HG02943 (cell line): ENCODE data around the gene BASP1.
"Not testable (repeated sequence)": the region's sequence is repeated elsewhere in the genome, so short reads cannot be mapped to it uniquely, and the experiment has no call there.

Experiments used
- ATAC-seq: cut with Tn5 transposase; IDR thresholded peaks from one replicate; pipeline ENCODE4 v1.9.1; 2021; ENCODE audit warnings: mild to moderate bottlenecking, low read depth, moderate library complexity; ENCODE audit not compliant: unreplicated experiment

BASP1 gene

DNA sequence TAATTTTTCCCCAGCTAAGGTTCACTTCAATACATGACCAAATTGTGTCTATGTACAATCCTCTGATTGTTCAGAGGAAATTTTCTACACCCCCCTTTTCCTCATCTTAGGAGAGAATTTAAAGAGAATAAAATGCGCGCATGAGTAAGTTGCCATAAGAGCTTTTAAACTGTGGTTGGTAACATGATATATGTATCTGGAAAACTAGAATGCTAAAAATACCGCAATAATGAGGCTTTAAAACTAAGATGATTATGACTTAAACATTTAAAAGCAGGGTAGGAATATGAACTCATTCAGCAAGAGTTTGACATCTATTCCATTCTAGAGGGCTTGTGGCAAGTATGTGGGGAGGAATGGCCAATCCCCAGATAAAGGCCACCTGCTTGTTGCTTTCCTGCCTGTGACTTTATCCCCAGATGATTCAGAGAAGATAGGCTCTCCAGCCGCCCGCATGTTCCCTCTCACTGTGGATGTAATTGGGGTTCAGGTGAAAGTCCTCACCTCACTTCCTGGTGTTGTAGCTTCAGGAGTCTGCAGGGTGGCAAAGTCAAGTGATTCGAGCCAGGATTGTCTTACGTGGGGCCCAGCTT is 26.5 kb upstream of the BASP1 start:
- ATAC-seq: no peak

GRCh38 chr5:17191574-17191973 is 25.9 kb upstream of the BASP1 start:
- not testable (repeated sequence) for ATAC-seq

DNA sequence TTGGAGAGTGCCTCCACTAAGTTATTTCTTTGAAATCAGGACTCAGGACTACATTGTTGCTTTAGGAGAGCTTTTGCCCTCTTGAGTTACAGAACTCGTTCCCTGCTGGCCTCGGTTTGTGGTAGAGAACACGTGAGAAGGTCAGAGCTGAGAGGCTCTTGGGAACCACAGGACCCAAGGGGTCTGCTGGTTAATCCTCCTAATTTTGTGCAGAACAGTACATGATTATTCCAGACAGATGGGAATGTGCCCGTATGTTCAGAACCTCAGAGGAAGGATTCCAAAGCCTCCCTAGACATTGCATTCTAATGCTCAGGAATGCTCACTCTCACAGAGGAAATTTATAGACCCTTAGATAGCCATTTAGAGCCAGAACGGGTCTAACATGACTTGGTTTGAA is 25.2 kb upstream of the BASP1 start:
- ATAC-seq: no peak

DNA sequence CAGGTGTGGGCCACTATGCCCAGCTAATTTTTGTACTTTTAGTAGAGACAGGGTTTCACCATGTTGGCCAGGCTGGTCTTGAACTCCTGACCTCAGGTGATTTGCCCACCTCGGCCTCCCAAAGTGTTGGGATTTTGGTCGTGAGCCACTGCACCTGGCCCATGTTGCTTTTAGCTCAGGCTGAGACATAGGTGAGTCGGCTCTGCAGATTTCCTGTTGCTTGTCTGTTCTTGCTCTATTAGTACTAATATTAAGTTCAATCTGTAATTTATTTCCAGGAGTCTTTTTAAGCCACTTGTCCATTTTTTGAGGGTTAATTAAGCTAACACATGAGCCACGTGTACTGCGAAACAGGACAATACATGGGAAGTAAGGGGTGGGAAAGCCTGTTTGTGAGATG is 21.4 kb upstream of the BASP1 start:
- no peak for ATAC-seq

GRCh38 chr5:17196697-17197096 is 20.7 kb upstream of the BASP1 start:
- ATAC-seq: no peak

DNA sequence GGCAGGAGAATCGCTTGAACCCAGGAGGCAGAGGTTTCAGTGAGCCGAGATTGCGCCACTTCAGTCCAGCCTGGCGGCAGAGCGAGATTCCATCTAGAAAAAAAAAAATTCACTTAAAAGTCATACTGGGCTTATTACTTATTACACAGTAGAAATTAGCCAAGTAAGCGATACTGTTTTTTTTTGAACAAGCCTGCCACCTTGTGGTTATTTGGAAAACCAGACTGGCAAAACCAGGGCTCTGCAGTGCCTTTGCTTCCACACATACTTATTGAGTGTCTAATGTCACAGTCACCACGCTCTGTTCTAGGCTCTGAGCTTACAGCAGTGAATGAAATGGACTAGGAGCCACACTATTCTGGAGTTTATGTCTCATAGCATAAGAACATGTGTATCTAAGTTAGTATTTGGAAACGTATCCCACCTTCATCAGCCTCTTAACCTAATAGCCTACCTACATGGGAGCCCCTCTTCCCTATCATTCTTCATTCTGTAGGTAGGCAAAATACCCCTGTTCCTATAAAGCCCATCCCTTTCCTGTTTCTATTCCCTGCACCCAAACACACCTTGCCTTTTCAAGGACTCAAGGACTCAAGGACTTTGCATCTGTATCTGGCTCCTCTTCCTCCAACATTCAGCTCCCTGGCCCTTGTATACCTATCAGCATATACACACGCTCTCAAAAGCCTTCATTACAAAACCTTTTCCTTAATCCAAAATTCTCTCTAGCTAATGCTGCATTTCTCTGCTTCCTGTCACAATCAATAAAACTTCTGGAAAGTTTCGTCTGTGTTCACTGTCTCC is 13.9 kb upstream of the BASP1 start:
- ATAC-seq: no peak

DNA sequence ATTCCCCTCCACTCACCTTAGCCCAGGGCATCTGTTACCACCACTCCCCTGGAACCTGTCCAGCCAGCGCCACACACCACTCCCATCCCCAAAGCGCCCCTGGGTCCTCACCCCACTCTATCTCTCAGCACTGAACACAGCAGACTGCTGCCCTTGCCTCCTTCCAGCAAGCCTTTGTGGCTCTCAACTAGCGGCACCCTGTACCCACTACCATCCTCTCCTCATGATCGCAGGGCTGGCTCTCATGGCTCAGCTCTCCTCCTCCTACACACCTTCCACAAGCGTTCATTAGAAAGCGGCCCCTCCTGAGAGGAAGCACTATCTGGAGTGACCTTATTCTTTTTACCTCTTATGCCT is 13.3 kb upstream of the BASP1 start:
- ATAC-seq: no peak

DNA sequence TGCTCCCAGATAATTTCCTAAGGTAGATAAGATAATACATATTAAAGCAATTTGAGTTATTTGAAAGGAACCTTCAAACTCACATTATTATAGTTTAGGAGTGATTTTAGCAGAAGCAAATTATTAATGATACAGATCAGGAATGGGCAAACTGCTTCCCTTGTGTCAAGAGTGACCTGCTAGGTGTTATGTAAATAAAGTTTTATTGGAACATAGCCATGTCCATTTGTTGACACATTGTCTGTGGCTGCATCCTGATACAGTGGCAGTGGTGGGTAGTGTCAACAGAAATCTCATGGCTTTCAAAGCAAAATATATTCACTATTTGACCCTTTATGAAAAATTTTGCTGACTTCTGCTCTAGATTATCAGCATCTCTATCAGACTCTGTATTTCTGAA is 11.4 kb upstream of the BASP1 start:
- no peak for ATAC-seq

GRCh38 chr5:17212191-17212590 is 5.2 kb upstream of the BASP1 start:
- ATAC-seq: no peak

- no peak for ATAC-seq
Observed at GRCh38 chr5:17212996-17213395, 4.4 kb upstream of the BASP1 start.

- no peak for ATAC-seq
Observed at GRCh38 chr5:17213938-17214337, 3.5 kb upstream of the BASP1 start.

DNA sequence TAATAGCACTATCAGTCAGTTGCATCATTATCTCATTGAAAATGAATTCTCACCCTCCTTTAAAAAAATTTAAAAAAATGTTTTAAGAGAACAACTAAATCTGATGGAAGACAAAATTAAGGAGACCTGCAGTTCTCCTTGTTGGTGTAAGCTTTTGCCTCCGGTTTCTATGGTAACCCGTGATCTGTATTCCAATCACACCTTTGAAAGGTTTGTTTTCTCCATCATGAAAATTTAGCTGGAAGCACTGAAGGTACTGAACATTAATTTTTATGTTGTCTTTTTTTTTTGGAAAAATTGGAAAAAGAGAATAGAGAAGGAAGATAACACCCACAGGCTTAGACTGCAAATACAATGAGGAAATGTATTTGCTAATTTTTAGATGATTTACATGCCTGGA is 2.5 kb upstream of the BASP1 start:
- ATAC-seq: no peak

DNA sequence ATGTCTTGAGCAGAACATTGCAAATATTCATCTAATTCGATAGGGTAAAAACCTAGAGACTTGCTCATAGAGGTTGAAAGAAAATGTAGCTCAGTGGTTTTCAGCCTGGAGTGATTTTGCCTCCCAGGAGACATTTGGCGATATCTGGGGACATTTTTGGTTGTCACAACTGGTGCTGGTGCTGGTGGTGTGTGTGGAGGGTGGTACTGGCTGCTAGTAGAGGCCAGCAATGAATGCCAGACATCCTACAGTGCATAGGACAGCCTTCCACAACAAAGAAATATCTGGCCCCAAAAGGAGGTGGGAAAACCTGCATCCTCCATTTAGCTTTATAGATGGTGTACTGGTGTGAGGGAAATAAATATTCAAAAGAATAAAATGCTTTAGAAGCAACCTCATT is 2.1 kb upstream of the BASP1 start:
- ATAC-seq: no peak

GRCh38 chr5:17216176-17216973 is 1.1 kb upstream of the BASP1 start:
- ATAC-seq: peak; percentile 40

GRCh38 chr5:17216974-17217492 is 398 bp upstream of the BASP1 start:
- no peak for ATAC-seq

- peak; percentile 36 for ATAC-seq
Observed at GRCh38 chr5:17218353-17219005, 1.0 kb downstream of the BASP1 start.

DNA sequence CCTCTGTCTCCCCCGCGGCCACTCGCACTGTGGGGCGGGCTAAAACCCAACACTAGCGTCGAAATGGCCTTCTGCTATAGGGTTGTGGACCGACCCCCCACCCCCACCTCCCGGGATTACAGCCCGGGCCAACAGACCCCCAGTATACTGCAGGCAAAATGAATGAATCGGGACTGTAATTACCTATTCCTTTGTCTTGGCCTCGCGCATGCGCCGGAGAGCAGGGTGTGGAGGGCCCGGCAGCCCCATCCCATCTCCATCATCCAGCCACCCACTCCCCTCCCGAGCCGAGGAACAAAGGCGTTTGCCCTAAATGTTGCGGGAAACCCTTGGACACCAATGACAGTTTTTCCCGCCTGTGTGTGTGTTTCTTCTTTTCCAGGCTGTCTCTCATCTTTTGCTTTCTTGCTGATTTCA is 1.6 kb downstream of the BASP1 start:
- ATAC-seq: peak; percentile 7

GRCh38 chr5:17219469-17219868 is 2.0 kb downstream of the BASP1 start:
- ATAC-seq: no peak

- no peak for ATAC-seq
Observed at GRCh38 chr5:17219992-17220391, 2.6 kb downstream of the BASP1 start.

- ATAC-seq: no peak
Observed at GRCh38 chr5:17220469-17220868, 3.0 kb downstream of the BASP1 start.
